Measurements from ENCODE around the gene PTGDS. TPM values are rescaled to one million over a fixed set of nuclear protein-coding genes. Genes with fewer than 3 reads are reported as not detected.

The PTGDS gene
- total and polyA plus RNA-seq, 9 of the 15 experiments (the other 6 are each of a cell fraction or from before 2014, with no cell fraction given) = 0.46 to 7.1 (median 2.0) TPM

DNA sequence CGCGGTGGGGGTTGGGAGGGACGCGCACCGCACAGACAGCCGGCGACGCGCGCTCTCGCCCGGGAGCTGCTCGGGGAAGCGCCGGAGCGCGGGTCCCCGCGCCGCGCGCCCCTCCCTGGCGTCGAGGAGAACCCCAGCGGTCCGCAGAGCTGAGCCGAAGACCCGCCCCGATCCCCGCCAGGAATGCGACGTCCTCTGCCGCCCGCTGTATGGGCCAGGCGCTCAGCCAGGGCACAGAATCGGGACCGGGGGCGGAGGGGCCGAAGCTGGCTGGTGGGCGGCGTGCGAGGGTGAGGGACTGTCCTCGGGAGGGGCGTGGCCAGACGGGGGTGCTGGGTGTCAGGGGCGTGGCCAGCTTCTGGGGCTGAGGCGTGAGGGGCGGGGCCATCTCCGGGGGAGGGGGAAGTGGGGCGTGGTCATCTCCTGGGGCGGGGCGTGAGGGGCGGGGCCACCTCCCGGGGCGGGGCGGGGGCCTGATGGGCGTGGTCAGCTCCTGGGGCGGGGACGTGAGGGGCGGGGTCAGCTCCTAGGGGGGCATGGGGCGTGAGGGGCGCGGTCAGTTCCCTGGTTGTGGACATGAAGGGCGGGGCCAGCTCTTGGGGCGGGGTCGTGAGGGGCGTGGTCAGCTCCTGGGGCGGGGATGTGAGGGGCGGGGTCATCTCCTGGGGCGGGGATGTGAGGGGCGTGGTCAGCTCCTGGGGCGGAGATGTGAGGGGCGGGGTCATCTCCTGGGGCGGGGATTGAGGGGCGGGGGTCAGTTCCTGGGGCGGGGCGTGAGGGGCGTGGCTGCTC, 965 bp downstream of the PTGDS start (continued):
- TF ChIP-seq RCOR1 (IDR thresholded peaks at IDR 0.05; ENCODE audit: borderline replicate concordance in 1 of 2, low read depth in 2 of 2, low read length in 2 of 2) (peak in 1 of 2 experiments; percentile 63; a peak in 1 of 4 replicates), NFIC (IDR thresholded peaks at IDR 0.05) (peak; percentile 82), MTA3 (IDR thresholded peaks at IDR 0.05; ENCODE audit: borderline replicate concordance) (0 out of 2 replicates have a peak, but pooled peaks have one; percentile 72), SIN3A (IDR thresholded peaks at IDR 0.05; ENCODE audit: borderline replicate concordance in 2 of 2, control insufficient read depth in 1 of 2, low read depth in 2 of 2, low read length in 2 of 2) (peak in 1 of 2 experiments; percentile 19; a peak in 1 of 4 replicates), MAZ (CRISPR knock-in tag; conservative IDR thresholded peaks at IDR 0.05 in 1 of 2, IDR thresholded peaks at IDR 0.05 in 1 of 2) (peak; percentile 23 to 67; a peak in 2 of 4 replicates), CTBP1 (IDR thresholded peaks at IDR 0.05; ENCODE audit: borderline replicate concordance) (peak; percentile 74), PHF8 (IDR thresholded peaks at IDR 0.05; ENCODE audit: borderline replicate concordance, low read length) (peak; percentile 41; the same call in 1 of the 2 replicates), ZC3H11A (IDR thresholded peaks at IDR 0.05; ENCODE audit: low read depth, low read length) (no peak), RAD21 (CRISPR knock-in tag; conservative IDR thresholded peaks at IDR 0.05 in 1 of 2, IDR thresholded peaks at IDR 0.05 in 1 of 2) (no peak), DPF2 (IDR thresholded peaks at IDR 0.05) (peak; percentile 37; the same call in 1 of the 2 replicates), HNRNPL (IDR thresholded peaks at IDR 0.05; ENCODE audit: low read depth, low read length) (no peak), CHD2 (IDR thresholded peaks at IDR 0.05; ENCODE audit: low read depth, low read length) (no peak), KLF13 (tag; IDR thresholded peaks at IDR 0.05; ENCODE audit: borderline replicate concordance, low read depth) (peak; percentile 15; the same call in 1 of the 2 replicates), TRIM24 (IDR thresholded peaks at IDR 0.05) (peak in 1 of 2 experiments; percentile 48; a peak in 2 of 4 replicates), TEAD1 (CRISPR knock-in tag; IDR thresholded peaks at IDR 0.05) (0 out of 4 replicates have a peak, but pooled peaks of 1 of the 2 experiments have one; percentile 56), CXXC5 (CRISPR knock-in tag; IDR thresholded peaks at IDR 0.05) (peak; percentile 65)
- TF ChIP-seq, protein P1, sequence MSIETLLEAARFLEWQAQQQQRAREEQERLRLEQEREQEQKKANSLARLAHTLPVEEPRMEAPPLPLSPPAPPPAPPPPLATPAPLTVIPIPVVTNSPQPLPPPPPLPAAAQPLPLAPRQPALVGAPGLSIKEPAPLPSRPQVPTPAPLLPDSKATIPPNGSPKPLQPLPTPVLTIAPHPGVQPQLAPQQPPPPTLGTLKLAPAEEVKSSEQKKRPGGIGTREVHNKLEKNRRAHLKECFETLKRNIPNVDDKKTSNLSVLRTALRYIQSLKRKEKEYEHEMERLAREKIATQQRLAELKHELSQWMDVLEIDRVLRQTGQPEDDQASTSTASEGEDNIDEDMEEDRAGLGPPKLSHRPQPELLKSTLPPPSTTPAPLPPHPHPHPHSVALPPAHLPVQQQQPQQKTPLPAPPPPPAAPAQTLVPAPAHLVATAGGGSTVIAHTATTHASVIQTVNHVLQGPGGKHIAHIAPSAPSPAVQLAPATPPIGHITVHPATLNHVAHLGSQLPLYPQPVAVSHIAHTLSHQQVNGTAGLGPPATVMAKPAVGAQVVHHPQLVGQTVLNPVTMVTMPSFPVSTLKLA (conservative IDR thresholded peaks at IDR 0.05) = peak in 1 of 2 experiments; percentile 46; a peak in 1 of 4 replicates
